ENCODE data around the gene PLEKHM3.

DNA sequence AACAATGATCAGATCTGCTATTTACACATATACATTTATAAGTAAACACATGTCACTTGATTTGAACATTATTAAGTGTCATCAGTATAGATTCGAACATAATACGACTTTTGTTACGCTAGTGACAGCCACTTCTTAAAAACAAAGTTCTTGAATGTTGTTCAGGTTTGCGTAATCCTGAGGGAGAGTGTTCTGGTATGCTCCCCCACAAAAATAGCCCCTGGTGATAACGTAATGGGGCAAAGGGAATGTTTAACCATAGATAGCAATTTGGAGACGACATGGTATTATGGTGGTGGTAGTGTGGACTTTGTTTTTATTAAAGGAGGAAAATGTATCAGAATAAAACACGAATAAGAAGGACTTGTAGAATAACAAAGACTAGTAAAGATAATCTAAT lies 90.6 kb downstream of the PLEKHM3 start:
- TF ChIP-seq, protein P1, sequence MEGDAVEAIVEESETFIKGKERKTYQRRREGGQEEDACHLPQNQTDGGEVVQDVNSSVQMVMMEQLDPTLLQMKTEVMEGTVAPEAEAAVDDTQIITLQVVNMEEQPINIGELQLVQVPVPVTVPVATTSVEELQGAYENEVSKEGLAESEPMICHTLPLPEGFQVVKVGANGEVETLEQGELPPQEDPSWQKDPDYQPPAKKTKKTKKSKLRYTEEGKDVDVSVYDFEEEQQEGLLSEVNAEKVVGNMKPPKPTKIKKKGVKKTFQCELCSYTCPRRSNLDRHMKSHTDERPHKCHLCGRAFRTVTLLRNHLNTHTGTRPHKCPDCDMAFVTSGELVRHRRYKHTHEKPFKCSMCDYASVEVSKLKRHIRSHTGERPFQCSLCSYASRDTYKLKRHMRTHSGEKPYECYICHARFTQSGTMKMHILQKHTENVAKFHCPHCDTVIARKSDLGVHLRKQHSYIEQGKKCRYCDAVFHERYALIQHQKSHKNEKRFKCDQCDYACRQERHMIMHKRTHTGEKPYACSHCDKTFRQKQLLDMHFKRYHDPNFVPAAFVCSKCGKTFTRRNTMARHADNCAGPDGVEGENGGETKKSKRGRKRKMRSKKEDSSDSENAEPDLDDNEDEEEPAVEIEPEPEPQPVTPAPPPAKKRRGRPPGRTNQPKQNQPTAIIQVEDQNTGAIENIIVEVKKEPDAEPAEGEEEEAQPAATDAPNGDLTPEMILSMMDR (IDR thresholded peaks at IDR 0.05), result no peak
- TF ChIP-seq POLR2A (IDR thresholded peaks at IDR 0.05), result no peak

All from adrenal gland (tissue), 5 donors.